OCI-LY1 (cell line): ENCODE data around the gene CCDC142.
A peak's percentile ranks its signal among the peaks of the same experiment; 100 is the strongest.
"Not testable (repeated sequence)": the region's sequence is repeated elsewhere in the genome, so short reads cannot be mapped to it uniquely, and the experiment has no call there.

Experiments used
- H2AFZ ChIP-seq: fragments of 200-600 bp; sonication (generic), shearing (Covaris generic); 2 replicates; pipeline ENCODE4 v1.6.0; 2014; ENCODE audit warnings: antibody characterized with exemption, mild to moderate bottlenecking, low read length
- H3F3A ChIP-seq: fragments of 200-600 bp; sonication (generic), shearing (Covaris generic); 2 replicates; pipeline ENCODE4 v1.6.0; 2014; ENCODE audit warnings: mild to moderate bottlenecking, antibody characterized with exemption, low read length, moderate library complexity; ENCODE audit not compliant: insufficient read depth
- H3K27ac ChIP-seq: fragments of 200-600 bp; sonication (generic); 2 replicates; pipeline ENCODE4 v1.5.1; 2014; ENCODE audit warnings: low read length, mixed run types, mild to moderate bottlenecking, low read depth; ENCODE audit not compliant: poor library complexity, severe bottlenecking
- H3K27me3 ChIP-seq: fragments of 200-600 bp; sonication (generic); 2 replicates; pipeline ENCODE4 v1.6.0; 2014; ENCODE audit warnings: antibody characterized with exemption, mild to moderate bottlenecking, low read length, moderate library complexity; ENCODE audit not compliant: insufficient read depth
- H3K36me3 ChIP-seq: fragments of 200-600 bp; sonication (generic); 2 replicates; pipeline ENCODE4 v1.6.1; 2014; ENCODE audit warnings: mild to moderate bottlenecking, antibody characterized with exemption, low read length, moderate library complexity, mixed read lengths; ENCODE audit not compliant: insufficient read depth
- H3K4me1 ChIP-seq: fragments of 200-600 bp; sonication (generic); 2 replicates; pipeline ENCODE4 v1.5.1; 2014; ENCODE audit warnings: mild to moderate bottlenecking, low read length, moderate library complexity; ENCODE audit not compliant: insufficient read depth, severe bottlenecking
- H3K4me2 ChIP-seq: fragments of 200-600 bp; sonication (generic), shearing (Covaris generic); 2 replicates; pipeline ENCODE4 v1.6.1; 2014; ENCODE audit warnings: low read length
- H3K4me3 ChIP-seq: fragments of 200-600 bp; sonication (generic); 2 replicates; pipeline ENCODE4 v1.5.1; 2014; ENCODE audit warnings: low read length, low read depth, mild to moderate bottlenecking, mixed read lengths; ENCODE audit not compliant: poor library complexity, severe bottlenecking
- H3K79me2 ChIP-seq: fragments of 200-600 bp; shearing (Covaris generic); 2 replicates; pipeline ENCODE4 v1.6.1; 2016; ENCODE audit warnings: mixed run types, low read length, mixed read lengths; ENCODE audit not compliant: insufficient read depth
- H3K9ac ChIP-seq: fragments of 200-600 bp; sonication (generic), shearing (Covaris generic); 2 replicates; pipeline ENCODE4 v1.6.1; 2014; ENCODE audit warnings: mild to moderate bottlenecking, low read length, mixed read lengths
- H3K9me2 ChIP-seq: fragments of 200-600 bp; sonication (generic), shearing (Covaris generic); 2 replicates; pipeline ENCODE4 v1.6.1; 2014; ENCODE audit warnings: low read depth, mild to moderate bottlenecking, low read length, mixed read lengths
- H3K9me3 ChIP-seq: fragments of 200-600 bp; shearing (Covaris generic); 2 replicates; pipeline ENCODE4 v1.6.1; 2014; ENCODE audit warnings: low read length, mixed read lengths
- H4K20me1 ChIP-seq: fragments of 200-600 bp; sonication (generic), shearing (Covaris generic); 2 replicates; pipeline ENCODE4 v1.6.0; 2016; ENCODE audit warnings: mild to moderate bottlenecking, low read length; ENCODE audit not compliant: insufficient read depth
- EZH2 ChIP-seq: fragments of 200-600 bp; sonication (generic), shearing (Covaris generic); IDR thresholded peaks from 2 replicates; pipeline ENCODE4 v1.8.0; 2017; ENCODE audit warnings: borderline replicate concordance, mixed run types, mild to moderate bottlenecking, antibody characterized with exemption, low read length, moderate library complexity, mixed read lengths
- TF ChIP-seq, protein P1 (sequence below): fragments of 200-600 bp; sonication (generic), shearing (Covaris generic); IDR thresholded peaks from 2 replicates; pipeline ENCODE4 v1.5.1; 2017; ENCODE audit warnings: mild to moderate bottlenecking, antibody characterized with exemption, low read length, moderate library complexity, mixed read lengths

Gene CCDC142

DNA sequence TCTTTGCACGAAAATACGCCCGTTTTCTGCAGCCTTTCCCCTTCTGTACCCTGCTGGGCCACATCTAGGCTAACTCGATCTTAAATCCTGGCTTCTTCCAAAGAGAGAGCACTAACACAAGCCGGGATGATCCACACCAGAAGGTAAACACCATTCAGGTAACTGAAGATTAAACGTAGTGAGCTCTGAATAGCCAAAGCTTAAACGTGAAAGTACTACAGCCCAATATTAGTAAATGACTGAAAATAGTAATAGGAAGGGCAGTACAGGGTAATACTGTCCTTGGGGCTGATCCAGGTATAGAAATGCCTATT lies 9.9 kb downstream of the CCDC142 start:
- Histone ChIP-seq H4K20me1 (no peaks in the 10 kb centered on the region), H3K36me3 (peaks cover 21% of the 10 kb centered on the region), H3K4me2 (peak overlapping the region; percentile 99), H3K4me3 (peak overlapping the region; percentile 84), H3K79me2 (no peaks in the 10 kb centered on the region), H3K27ac (peak overlapping the region; percentile 89), H3K27me3 (no peaks in the 10 kb centered on the region), H3F3A (no peaks in the 10 kb centered on the region), H3K9ac (peak overlapping the region; percentile 85), H2AFZ (no peak overlapping the region), H3K9me2 (no peaks in the 10 kb centered on the region), H3K4me1 (peaks cover 21% of the 10 kb centered on the region), H3K9me3 (no peaks in the 10 kb centered on the region)
- TF ChIP-seq, protein P1, sequence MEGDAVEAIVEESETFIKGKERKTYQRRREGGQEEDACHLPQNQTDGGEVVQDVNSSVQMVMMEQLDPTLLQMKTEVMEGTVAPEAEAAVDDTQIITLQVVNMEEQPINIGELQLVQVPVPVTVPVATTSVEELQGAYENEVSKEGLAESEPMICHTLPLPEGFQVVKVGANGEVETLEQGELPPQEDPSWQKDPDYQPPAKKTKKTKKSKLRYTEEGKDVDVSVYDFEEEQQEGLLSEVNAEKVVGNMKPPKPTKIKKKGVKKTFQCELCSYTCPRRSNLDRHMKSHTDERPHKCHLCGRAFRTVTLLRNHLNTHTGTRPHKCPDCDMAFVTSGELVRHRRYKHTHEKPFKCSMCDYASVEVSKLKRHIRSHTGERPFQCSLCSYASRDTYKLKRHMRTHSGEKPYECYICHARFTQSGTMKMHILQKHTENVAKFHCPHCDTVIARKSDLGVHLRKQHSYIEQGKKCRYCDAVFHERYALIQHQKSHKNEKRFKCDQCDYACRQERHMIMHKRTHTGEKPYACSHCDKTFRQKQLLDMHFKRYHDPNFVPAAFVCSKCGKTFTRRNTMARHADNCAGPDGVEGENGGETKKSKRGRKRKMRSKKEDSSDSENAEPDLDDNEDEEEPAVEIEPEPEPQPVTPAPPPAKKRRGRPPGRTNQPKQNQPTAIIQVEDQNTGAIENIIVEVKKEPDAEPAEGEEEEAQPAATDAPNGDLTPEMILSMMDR: no peak
- TF ChIP-seq EZH2: no peak

DNA sequence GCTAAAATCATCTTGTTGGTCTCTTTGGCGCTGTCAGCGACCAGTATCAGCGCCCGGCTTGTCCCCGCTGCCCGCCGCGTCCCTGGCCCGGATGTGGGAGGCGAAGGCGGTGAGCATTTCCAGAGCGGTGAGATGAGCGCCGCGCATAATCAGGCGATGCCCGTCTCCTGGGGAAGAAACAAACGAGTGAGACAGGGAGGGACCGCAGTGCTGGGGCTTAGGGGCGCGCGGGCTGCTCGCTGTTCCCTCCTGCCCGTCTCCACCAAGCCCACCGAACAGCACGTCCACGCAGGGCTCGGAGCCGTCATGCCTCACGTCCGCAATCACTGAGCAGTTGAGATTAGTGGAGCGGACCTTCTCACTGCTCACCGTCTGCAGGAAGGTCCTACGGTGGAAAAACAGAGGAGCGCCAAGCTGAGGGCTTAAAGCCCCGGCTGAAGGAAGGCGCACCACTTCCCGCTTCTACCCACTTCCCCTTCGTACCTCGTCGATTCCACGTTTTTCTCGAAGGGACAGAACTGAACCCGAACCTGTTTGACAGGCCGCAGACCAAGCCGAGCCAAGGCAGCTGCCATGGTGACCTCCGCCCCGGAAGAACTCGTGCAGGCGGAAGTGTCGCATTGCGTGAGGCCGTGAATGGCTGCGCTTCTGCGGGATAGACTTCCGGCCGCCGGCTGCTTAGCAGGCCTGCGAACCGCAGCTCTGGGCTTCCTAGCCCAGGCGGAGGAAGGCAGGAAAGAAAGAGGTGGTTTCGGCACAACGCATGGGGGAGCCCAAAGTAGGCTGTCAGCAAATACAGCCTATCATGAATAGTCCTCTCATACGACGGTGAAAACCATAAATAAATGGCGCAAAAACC lies 10.5 kb downstream of the CCDC142 start, which contains the start of gene MRPL53:
MRPL53 (minus strand) TSS at position 595 of the 859 bp plus-strand sequence; CDS start at position 575, 20 bp downstream.
- Histone ChIP-seq H3K4me2 (peak within 1 kb of the TSS; percentile 99), H3K4me3 (peak within 1 kb of the TSS; percentile 84), H3K9me2 (no peaks in the 10 kb centered on the region), H3K36me3 (peaks cover 17% of the 10 kb centered on the region), H3K9ac (peak within 1 kb of the TSS; percentile 85), H3K27me3 (no peaks in the 10 kb centered on the region), H4K20me1 (no peaks in the 10 kb centered on the region), H3K79me2 (no peaks in the 10 kb centered on the region), H3K27ac (peak within 1 kb of the TSS; percentile 89), H3K9me3 (no peaks in the 10 kb centered on the region), H3F3A (no peaks in the 10 kb centered on the region), H3K4me1 (peaks cover 21% of the 10 kb centered on the region), H2AFZ (no peak within 1 kb of the TSS)
- TF ChIP-seq, protein P1: no peak
- TF ChIP-seq EZH2: no peak

DNA sequence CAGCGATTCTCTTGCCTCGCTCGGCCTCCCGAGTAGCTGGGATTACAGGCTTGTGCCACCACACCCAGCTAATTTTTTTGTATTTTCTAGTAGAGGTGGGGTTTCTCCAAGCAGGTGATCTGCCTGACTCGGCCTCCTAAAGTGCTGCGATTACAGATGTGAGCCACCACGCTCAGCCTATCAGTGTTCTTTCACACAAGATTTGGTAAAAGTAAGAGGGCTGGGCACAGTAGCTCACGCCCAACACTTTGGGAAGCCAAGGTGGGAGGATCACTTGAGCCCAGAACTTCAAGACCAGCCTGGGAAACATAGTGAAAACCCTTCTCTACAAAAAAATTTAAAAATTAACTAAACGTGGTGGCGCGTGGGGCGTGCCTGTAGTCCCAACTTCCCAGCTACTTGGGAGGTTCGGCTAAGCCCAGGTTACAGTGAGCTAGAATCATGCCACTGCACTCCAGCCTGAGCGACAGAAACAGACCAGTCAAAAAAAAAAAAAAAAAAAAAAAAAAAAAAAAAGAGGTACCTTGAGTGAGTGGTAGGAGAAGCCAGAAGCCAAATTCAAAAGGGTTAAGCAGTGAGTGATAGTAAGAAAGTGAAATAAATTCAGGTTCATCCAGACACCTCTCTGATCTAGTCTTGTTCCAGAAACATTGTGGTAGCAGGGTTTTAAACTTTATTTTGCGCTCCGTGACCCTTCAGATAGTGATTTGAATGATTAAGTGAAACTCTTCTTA lies 11.3 kb downstream of the CCDC142 start:
- Histone ChIP-seq H3K9ac (peak overlapping the region; percentile 85), H4K20me1 (no peaks in the 10 kb centered on the region), H3K4me3 (peak overlapping the region; percentile 84), H3K9me3 (no peaks in the 10 kb centered on the region), H3F3A (no peaks in the 10 kb centered on the region), H3K79me2 (no peaks in the 10 kb centered on the region), H3K27ac (peak overlapping the region; percentile 89), H3K27me3 (no peaks in the 10 kb centered on the region), H3K9me2 (no peaks in the 10 kb centered on the region), H3K4me2 (peak overlapping the region; percentile 99), H3K4me1 (peaks cover 23% of the 10 kb centered on the region), H2AFZ (no peak overlapping the region), H3K36me3 (peaks cover 17% of the 10 kb centered on the region)
- TF ChIP-seq EZH2: no peak

DNA sequence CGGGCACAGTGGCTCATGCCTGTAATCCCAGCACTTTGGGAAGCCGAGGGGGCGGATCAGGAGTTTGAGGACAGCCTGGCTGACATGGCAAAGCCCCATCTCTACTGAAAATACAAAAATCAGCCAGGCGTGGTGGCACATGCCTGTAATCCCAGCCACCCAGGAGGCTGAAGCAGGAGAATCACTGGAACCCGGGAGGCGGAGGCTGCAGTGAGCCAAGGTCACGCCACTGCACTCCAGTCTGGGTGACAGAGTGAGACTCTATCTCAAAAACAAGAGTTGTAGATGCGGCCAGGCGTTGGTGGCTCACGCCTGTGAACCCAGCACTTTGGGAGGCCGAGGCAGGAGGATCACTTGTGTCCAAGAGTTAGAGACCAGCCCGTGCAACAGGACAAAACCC lies 12.1 kb downstream of the CCDC142 start:
- H3K4me1 ChIP-seq: peaks cover 30% of the 10 kb centered on the region
- H3K9me3 ChIP-seq, H2AFZ ChIP-seq, H3K79me2 ChIP-seq, H3K9ac ChIP-seq, H3K4me2 ChIP-seq, H3K4me3 ChIP-seq, H3F3A ChIP-seq, H4K20me1 ChIP-seq, H3K27me3 ChIP-seq, H3K27ac ChIP-seq, H3K9me2 ChIP-seq: not testable (repeated sequence)
- H3K36me3 ChIP-seq: peaks cover 17% of the 10 kb centered on the region
